Measurements from ENCODE around the gene PDCD1LG2. TPM values are rescaled to one million over a fixed set of nuclear protein-coding genes. Genes with fewer than 3 reads are reported as not detected.

The PDCD1LG2 gene
- polyA plus RNA-seq, 1 of the 3 experiments (the other 2 are of a cell fraction), result 11.1 TPM

DNA sequence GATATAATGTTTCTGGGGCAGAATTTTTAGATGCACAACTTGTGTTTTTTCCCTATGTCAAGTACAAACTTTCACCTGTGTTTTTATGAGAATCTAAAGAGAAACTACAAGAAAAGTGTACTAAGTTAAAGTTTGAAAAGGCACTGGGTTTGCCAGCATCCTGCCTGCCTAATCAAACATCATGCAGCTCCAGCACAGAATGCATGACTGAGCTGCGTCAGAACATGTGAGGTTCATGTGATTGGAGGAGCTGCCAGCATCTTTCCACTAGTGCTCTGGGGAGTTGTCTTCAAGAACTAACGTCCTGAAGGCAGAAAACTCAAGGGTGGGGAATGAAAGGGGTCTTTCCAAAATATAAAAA lies 72.5 kb downstream of the PDCD1LG2 start:
- no peak for TF ChIP-seq SMC3 (IDR thresholded peaks at IDR 0.05; ENCODE audit: low read depth, low read length)
- TF ChIP-seq RCOR1 (IDR thresholded peaks at IDR 0.05; ENCODE audit: low read length), result no peak
- TF ChIP-seq POLR2AphosphoS5 (IDR thresholded peaks at IDR 0.05; ENCODE audit: low read depth, low read length), result no peak
- TF ChIP-seq, protein P1, sequence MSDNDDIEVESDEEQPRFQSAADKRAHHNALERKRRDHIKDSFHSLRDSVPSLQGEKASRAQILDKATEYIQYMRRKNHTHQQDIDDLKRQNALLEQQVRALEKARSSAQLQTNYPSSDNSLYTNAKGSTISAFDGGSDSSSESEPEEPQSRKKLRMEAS (IDR thresholded peaks at IDR 0.05; ENCODE audit: low read depth), result peak; percentile 82
- H3K4me2 ChIP-seq, result peak overlapping the region; percentile 4; the same call in 1 of the 2 replicates
- DNase-seq, result no peak
- WGBS (ENCODE audit: low lambda C conversion rate), result 0% methylated on average over 2 of the region's 2 CpGs
- no peaks in the 10 kb centered on the region for H3K9me2 ChIP-seq
- peak overlapping the region; percentile 31; the same call in 1 of the 2 replicates for H3K9ac ChIP-seq
- no peaks in the 10 kb centered on the region for H3K36me3 ChIP-seq (replicated peaks in 1 of 2; ENCODE audit: control insufficient read depth in 1 of 2, insufficient read depth in 2 of 2, low read length in 1 of 2)
- no peak overlapping the region for H3K4me3 ChIP-seq (ENCODE audit: low read depth in 2 of 2, low read length in 1 of 2)
- H3K27me3 ChIP-seq (ENCODE audit: insufficient read depth), result no peaks in the 10 kb centered on the region
- no peaks in the 10 kb centered on the region for H3K9me3 ChIP-seq
- peaks cover 0 to 19% of the 10 kb centered on the region in 2 experiments; a peak in 2 of 4 replicates for H3K4me1 ChIP-seq (ENCODE audit: control insufficient read depth in 1 of 2, insufficient read depth in 2 of 2, low read depth in 1 of 2, low read length in 1 of 2)
- peaks cover 41% of the 10 kb centered on the region for H3F3A ChIP-seq (replicated peaks; ENCODE audit: insufficient read depth)
- CTCF ChIA-PET, result interaction anchor here (0.9 to 2.6 kb wide), 6 partner anchors 11 to 822 kb away, joined by 3 to 9 read pairs (median 5); partner anchors contain the start of gene CD274
- no peaks in the 10 kb centered on the region for H3K79me2 ChIP-seq (ENCODE audit: insufficient read depth)
- peak overlapping the region in 1 of 2 experiments; percentile 83; a peak in 2 of 4 replicates for H3K27ac ChIP-seq (ENCODE audit: low read depth in 2 of 2, low read length in 1 of 2)
- peak overlapping the region; percentile 37 for H2AFZ ChIP-seq (ENCODE audit: low read depth)
- POLR2A ChIA-PET, result no interaction called here
- H4K20me1 ChIP-seq (ENCODE audit: insufficient read depth), result no peaks in the 10 kb centered on the region

DNA sequence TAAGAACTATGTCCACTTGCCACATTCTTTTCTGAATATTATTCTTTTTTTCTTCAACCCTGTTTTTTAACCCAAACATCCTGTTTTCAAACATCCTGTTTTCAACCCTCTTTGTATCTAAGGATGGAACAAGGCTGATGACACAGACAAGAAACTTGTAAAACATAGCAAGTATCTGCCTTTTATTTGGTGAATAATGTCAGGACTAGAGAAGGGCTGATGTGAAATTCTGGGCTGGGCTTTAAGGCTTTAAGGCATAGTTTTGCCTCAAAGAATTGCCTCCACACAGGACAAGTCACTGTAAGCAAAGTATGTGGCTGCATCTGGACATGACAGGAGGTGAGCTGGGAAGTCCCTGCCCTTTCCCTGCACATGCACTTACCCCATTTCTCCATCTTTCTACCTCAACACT lies 76.1 kb downstream of the PDCD1LG2 start:
- TF ChIP-seq MXI1 (IDR thresholded peaks at IDR 0.05; ENCODE audit: low read depth, low read length) (no peak), RXRA (IDR thresholded peaks at IDR 0.05; ENCODE audit: borderline replicate concordance, low read depth) (no peak), FOXM1 (IDR thresholded peaks at IDR 0.05; ENCODE audit: low read depth) (no peak), TCF12 (IDR thresholded peaks at IDR 0.05) (peak; percentile 12; the same call in 1 of the 2 replicates)
- ChIA-PET CTCF (interaction anchor here (0.8 to 4.8 kb wide), 4 partner anchors 9 to 400 kb away, joined by 3 to 51 read pairs (median 12); partner anchors contain the start of genes CD274 and INSL6), POLR2A (no interaction called here)
- no peaks in the 10 kb centered on the region for H3K27me3 ChIP-seq (ENCODE audit: insufficient read depth)
- peak overlapping the region; percentile 49 for H3K9ac ChIP-seq
- H2AFZ ChIP-seq (ENCODE audit: low read depth), result 0 out of 2 replicates have a peak overlapping the region, but pooled peaks have one; percentile 19
- no peaks in the 10 kb centered on the region for H3K9me2 ChIP-seq
- no peaks in the 10 kb centered on the region for H4K20me1 ChIP-seq (ENCODE audit: insufficient read depth)
- H3K4me3 ChIP-seq (ENCODE audit: low read depth in 2 of 2, low read length in 1 of 2), result no peak overlapping the region
- DNase-seq, result no peak
- H3F3A ChIP-seq (replicated peaks; ENCODE audit: insufficient read depth), result peaks cover 35% of the 10 kb centered on the region
- H3K9me3 ChIP-seq, result no peaks in the 10 kb centered on the region
- peak overlapping the region in 1 of 2 experiments; percentile 86; a peak in 2 of 4 replicates for H3K27ac ChIP-seq (ENCODE audit: low read depth in 2 of 2, low read length in 1 of 2)
- H3K36me3 ChIP-seq (replicated peaks in 1 of 2; ENCODE audit: control insufficient read depth in 1 of 2, insufficient read depth in 2 of 2, low read length in 1 of 2), result no peaks in the 10 kb centered on the region
- no peaks in the 10 kb centered on the region for H3K79me2 ChIP-seq (ENCODE audit: insufficient read depth)
- H3K4me1 ChIP-seq (ENCODE audit: control insufficient read depth in 1 of 2, insufficient read depth in 2 of 2, low read depth in 1 of 2, low read length in 1 of 2), result peaks cover 0 to 15% of the 10 kb centered on the region in 2 experiments; a peak in 2 of 4 replicates
- peak overlapping the region; percentile 32; the same call in 1 of the 2 replicates for H3K4me2 ChIP-seq

DNA sequence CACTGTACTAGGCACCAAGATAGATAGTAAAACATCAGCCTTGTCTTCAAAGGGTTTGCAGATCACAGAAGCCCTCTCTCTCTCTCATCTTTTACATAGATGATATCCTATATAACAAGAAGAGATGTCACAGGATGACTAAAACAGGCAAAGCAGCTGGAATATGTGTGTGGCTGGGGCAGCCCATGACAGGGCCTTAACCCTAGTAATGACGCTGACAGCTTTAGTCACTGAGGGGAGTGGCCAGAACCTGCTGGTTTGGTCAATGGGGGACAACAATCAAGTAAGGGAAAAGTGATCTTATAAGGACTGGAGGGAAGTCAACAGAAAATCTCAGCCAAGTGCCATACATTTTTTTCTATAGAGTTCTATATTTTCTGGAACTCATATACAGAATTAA lies 76.7 kb downstream of the PDCD1LG2 start:
- Histone ChIP-seq H3K9me2 (no peaks in the 10 kb centered on the region), H3K27ac (ENCODE audit: low read depth in 2 of 2, low read length in 1 of 2) (peak overlapping the region in 1 of 2 experiments; percentile 86; a peak in 2 of 4 replicates), H3K4me2 (peak overlapping the region; percentile 32; the same call in 1 of the 2 replicates), H3K4me1 (ENCODE audit: control insufficient read depth in 1 of 2, insufficient read depth in 2 of 2, low read depth in 1 of 2, low read length in 1 of 2) (peaks cover 0 to 15% of the 10 kb centered on the region in 2 experiments; a peak in 2 of 4 replicates), H3F3A (replicated peaks; ENCODE audit: insufficient read depth) (peaks cover 34% of the 10 kb centered on the region), H3K79me2 (ENCODE audit: insufficient read depth) (no peaks in the 10 kb centered on the region), H3K36me3 (replicated peaks in 1 of 2; ENCODE audit: control insufficient read depth in 1 of 2, insufficient read depth in 2 of 2, low read length in 1 of 2) (no peaks in the 10 kb centered on the region), H3K4me3 (ENCODE audit: low read depth in 2 of 2, low read length in 1 of 2) (no peak overlapping the region), H3K9ac (peak overlapping the region; percentile 49), H3K27me3 (ENCODE audit: insufficient read depth) (no peaks in the 10 kb centered on the region), H2AFZ (ENCODE audit: low read depth) (peak overlapping the region; percentile 5; the same call in 1 of the 2 replicates), H3K9me3 (no peaks in the 10 kb centered on the region), H4K20me1 (ENCODE audit: insufficient read depth) (no peaks in the 10 kb centered on the region)
- DNase-seq, result no peak
- ChIA-PET CTCF (interaction anchor here (0.8 to 4.8 kb wide), 4 partner anchors 13 to 401 kb away, joined by 5 to 51 read pairs (median 26); partner anchors contain the start of genes CD274 and INSL6), POLR2A (no interaction called here)
- WGBS (ENCODE audit: low lambda C conversion rate), result 19% methylated on average over 1 of the region's 1 CpG
- TF ChIP-seq, protein P2, sequence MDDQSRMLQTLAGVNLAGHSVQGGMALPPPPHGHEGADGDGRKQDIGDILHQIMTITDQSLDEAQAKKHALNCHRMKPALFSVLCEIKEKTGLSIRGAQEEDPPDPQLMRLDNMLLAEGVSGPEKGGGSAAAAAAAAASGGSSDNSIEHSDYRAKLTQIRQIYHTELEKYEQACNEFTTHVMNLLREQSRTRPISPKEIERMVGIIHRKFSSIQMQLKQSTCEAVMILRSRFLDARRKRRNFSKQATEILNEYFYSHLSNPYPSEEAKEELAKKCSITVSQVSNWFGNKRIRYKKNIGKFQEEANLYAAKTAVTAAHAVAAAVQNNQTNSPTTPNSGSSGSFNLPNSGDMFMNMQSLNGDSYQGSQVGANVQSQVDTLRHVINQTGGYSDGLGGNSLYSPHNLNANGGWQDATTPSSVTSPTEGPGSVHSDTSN (IDR thresholded peaks at IDR 0.05), result peak; percentile 34; the same call in 1 of the 2 replicates
- TF ChIP-seq MXI1 (IDR thresholded peaks at IDR 0.05; ENCODE audit: low read depth, low read length) (no peak), JUND (IDR thresholded peaks at IDR 0.05) (0 out of 2 replicates have a peak, but pooled peaks have one; percentile 11), SMC3 (IDR thresholded peaks at IDR 0.05; ENCODE audit: low read depth, low read length) (no peak), TCF12 (IDR thresholded peaks at IDR 0.05) (no peak)
- TF ChIP-seq, protein P3, sequence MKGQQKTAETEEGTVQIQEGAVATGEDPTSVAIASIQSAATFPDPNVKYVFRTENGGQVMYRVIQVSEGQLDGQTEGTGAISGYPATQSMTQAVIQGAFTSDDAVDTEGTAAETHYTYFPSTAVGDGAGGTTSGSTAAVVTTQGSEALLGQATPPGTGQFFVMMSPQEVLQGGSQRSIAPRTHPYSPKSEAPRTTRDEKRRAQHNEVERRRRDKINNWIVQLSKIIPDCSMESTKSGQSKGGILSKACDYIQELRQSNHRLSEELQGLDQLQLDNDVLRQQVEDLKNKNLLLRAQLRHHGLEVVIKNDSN (IDR thresholded peaks at IDR 0.05; ENCODE audit: borderline replicate concordance, low read depth), result no peak

Data from SK-N-SH (cell line).